MM.1S (cell line): ENCODE measurements around the gene DBF4B.

Source experiments
- EZH2phosphoT487 ChIP-seq: fragments of 300-600 bp; sonication (generic); IDR thresholded peaks from 2 replicates; pipeline ENCODE4 v1.6.1; 2018; ENCODE audit warnings: antibody characterized with exemption, low read length
- TF ChIP-seq, protein P1 (sequence below): fragments of 300-600 bp; sonication (generic); IDR thresholded peaks from 2 replicates; pipeline ENCODE4 v1.5.1; 2016; ENCODE audit warnings: antibody characterized with exemption, low read length, mixed read lengths

DNA sequence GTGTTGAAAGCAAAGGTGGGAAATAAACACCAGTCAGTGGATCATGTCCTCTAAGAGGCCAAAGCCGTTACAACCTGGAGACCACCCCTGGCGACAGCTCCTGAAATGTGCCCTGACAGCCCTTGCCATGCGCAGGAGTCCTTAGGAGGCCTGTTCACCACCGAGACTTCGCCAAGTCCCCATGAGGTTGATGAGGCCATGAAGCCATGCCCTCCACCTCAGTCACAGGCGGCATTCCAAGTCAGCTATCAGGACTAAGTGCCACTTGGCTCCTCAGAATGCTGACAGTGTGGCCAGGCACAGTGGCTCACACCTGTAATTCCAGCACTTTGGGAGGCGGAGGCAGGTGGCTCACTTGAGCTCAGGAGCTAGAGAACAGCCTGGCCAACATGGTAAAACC, 77.5 kb downstream of the DBF4B start:
- no peak for TF ChIP-seq EZH2phosphoT487
- TF ChIP-seq, protein P1, sequence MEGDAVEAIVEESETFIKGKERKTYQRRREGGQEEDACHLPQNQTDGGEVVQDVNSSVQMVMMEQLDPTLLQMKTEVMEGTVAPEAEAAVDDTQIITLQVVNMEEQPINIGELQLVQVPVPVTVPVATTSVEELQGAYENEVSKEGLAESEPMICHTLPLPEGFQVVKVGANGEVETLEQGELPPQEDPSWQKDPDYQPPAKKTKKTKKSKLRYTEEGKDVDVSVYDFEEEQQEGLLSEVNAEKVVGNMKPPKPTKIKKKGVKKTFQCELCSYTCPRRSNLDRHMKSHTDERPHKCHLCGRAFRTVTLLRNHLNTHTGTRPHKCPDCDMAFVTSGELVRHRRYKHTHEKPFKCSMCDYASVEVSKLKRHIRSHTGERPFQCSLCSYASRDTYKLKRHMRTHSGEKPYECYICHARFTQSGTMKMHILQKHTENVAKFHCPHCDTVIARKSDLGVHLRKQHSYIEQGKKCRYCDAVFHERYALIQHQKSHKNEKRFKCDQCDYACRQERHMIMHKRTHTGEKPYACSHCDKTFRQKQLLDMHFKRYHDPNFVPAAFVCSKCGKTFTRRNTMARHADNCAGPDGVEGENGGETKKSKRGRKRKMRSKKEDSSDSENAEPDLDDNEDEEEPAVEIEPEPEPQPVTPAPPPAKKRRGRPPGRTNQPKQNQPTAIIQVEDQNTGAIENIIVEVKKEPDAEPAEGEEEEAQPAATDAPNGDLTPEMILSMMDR, result no peak
